GM18909 (cell line): ENCODE measurements around the gene NPAS1.
"Not testable (repeated sequence)": the region's sequence is repeated elsewhere in the genome, so short reads cannot be mapped to it uniquely, and the experiment has no call there.

ENCODE experiments used
- ATAC-seq: cut with Tn5 transposase; IDR thresholded peaks from one replicate; pipeline ENCODE4 v1.9.1; 2021; ENCODE audit warnings: mild to moderate bottlenecking; ENCODE audit not compliant: unreplicated experiment, poor library complexity

NPAS1 gene

GRCh38 chr19:46988614-46989230, 30.9 kb upstream of the NPAS1 start:
- ATAC-seq, result no peak

GRCh38 chr19:46990991-46991676, 28.5 kb upstream of the NPAS1 start:
- ATAC-seq, result no peak

- no peak for ATAC-seq
These were observed 26.7 kb upstream of the NPAS1 start for GRCh38 chr19:46992699-46993535.

DNA sequence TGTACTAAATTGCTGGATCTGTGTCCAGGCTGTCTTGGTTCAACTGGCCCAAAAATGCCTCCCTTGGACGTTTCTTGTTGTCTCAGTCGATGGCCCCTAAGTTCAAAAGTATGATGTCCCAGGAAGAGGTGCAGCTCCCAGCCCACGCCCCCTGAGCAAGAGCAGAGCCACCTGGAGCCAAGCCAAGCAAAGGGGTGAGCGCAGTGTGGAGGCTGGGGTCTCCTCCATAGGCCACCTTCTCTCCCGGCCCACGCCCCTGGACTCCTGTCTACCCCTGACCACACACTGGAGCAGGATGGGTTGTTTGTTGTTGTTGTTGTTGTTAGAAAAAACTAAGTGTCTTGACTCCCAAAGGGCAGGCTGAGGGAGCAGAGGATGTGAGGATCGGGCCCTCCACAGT, 26.0 kb upstream of the NPAS1 start:
- ATAC-seq, result no peak

- no peak for ATAC-seq
These were observed 25.4 kb upstream of the NPAS1 start for GRCh38 chr19:46994141-46994686.

DNA sequence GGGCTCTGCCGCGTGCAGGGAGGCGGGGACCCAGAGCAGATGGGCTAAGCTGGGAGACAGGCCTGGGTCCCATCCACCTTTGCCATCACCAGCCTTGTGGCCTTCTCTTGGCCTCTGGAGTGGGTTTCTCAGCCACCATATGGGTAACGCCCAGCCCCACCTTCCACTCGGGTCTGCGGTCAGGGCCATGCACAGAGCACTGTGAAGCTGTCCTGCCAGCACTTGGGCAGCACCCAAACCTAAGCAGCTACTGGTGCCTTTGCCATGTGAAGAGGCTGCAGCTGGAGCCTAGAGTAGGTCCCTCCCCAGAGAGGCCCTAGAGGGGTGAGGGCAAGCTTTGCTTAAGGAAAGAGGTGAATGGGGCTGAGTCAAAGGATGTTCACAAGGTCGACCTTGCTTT, 24.1 kb upstream of the NPAS1 start:
- no peak for ATAC-seq

GRCh38 chr19:46998445-46999125, 21.1 kb upstream of the NPAS1 start:
- no peak for ATAC-seq

GRCh38 chr19:46999377-46999776, 20.3 kb upstream of the NPAS1 start:
- ATAC-seq, result no peak

DNA sequence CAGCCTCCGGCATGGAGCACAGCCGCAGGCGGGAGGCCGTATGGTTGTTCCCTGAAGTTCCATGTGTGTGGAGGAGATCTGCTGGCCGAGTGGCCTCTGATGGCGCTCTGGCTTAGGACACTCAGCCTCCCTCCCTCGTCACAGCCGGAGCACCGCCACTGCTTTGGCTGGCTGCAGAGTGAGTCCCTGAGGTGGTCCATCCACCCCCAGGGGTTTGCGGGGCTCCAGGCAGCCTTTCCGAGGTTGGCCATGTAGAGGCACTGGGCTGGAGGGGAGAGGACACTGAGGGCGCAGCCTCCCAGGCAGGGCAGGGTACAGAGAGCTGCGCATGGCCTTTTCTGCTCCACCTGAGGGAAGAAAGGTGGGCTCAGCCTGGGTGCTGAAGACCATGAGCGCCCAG, 19.8 kb upstream of the NPAS1 start:
- ATAC-seq, result no peak

- ATAC-seq, result no peak
These were observed 19.3 kb upstream of the NPAS1 start for GRCh38 chr19:47000373-47000772.

DNA sequence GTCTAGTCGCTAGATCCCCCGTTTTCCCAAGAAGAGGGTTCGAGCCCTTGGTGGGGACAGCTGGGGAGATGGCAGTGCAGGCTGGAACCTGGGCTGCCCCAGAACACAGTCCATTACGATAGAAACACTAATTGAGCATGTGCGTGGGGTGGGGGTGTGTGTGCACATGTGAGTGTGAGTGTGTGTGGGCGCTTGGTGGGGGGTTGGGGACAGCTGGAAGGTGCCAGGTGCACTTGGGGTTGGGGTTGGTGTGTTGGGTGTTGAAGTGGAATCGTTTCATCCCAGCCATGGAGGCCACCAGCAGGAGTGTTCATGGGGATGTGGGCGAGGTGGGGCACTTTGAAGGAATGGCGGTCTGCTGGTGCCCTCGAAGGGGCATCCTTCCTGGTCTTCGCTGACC, 18.1 kb upstream of the NPAS1 start:
- ATAC-seq, result no peak

- no peak for ATAC-seq
These were observed 17.4 kb upstream of the NPAS1 start for GRCh38 chr19:47002106-47002766.

DNA sequence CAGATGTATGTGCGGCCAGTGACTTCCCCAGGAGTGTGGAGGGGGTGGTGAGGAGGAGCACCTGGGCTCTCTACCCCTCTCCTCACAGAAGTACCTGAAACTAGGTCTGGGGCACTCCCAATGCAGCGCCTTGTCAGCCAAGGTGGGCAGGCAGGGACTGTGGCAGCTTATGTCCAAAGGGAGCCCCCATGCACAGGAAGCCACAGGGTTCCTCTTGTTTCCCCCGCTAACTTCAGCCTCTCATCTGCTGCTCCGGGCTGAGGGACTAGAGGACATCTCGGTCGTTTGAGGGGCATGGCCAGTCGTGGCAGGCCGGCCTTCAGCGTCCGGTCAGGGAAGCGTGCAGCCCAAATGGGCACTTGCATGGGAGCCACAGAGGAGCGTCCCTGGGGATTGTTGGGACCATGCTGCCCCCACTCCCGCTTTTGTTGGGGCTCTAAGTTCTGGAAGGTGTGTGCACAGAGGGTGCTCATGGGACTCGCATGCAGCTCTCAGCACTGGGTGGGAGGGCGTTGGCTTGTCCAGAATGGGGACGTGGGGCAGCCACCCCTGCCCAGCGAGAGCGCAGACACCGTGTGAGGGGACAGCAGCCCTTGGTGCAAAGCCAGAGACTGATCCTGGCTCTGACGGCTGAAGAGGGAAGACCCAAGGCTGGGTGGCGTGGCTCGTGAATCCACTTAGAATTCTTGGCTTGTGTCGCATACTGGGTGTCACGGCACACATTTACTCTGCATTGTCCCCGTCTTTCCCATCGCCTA, 16.6 kb upstream of the NPAS1 start:
- ATAC-seq, result no peak

GRCh38 chr19:47003611-47004465, 15.8 kb upstream of the NPAS1 start:
- no peak for ATAC-seq

GRCh38 chr19:47005164-47005641, 14.4 kb upstream of the NPAS1 start:
- ATAC-seq, result no peak

- ATAC-seq, result no peak
These were observed 13.8 kb upstream of the NPAS1 start for GRCh38 chr19:47005873-47006272.

DNA sequence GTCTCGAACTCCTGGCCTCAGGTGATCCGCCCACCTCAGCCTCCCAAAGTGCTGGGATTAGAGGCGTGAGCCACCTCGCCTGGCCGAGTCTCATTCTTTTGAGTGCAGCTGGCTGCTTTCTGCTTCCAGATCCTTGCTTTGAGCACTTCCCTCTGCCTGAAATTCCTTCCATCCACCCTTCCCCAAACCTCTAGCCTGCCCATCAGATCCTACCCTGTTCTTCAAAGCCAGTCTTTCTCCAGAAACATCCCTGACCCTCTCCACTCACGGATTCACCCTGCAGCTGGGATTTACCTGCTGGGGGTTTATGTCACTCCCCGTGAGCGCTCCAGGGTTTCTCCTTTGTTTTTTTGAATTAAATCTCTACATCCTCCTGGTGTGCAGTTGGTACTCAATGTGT, 13.1 kb upstream of the NPAS1 start:
- no peak for ATAC-seq

- ATAC-seq, result not testable (repeated sequence)
These were observed 9.1 kb upstream of the NPAS1 start for GRCh38 chr19:47010549-47010948.
